Upper lobe of left lung (tissue), 6 donors: ENCODE data around the gene CMTM1. TPM values are rescaled to one million over a fixed set of nuclear protein-coding genes. Genes with fewer than 3 reads are reported as not detected.

Experiments used
- ATAC-seq, 2 donors: fragments of 200-7000 bp; cut with Tn5 transposase; one replicate each; pipeline ENCODE4 v1.9.1; 2022; ENCODE audit warnings: mild to moderate bottlenecking in 2 of 2, moderate library complexity in 2 of 2; ENCODE audit not compliant: low FRiP score in 2 of 2
- DNase-seq, 2 donors: peaks; one replicate each; pipeline ENCODE4 v3.0.0-alpha.2; 2019 to 2020
- H3K27ac ChIP-seq, 4 donors: fragments of 200-600 bp; sonication (generic); one replicate each; pipeline ENCODE4 v1.5.1; 2016 to 2019
- H3K27me3 ChIP-seq, 4 donors: fragments of 200-600 bp; sonication (generic); one replicate each; pipeline ENCODE4 v1.5.1; 2017 to 2019
- H3K36me3 ChIP-seq, 4 donors: fragments of 200-600 bp; sonication (generic); one replicate each; pipeline ENCODE4 v1.5.1; 2016 to 2019
- H3K4me1 ChIP-seq, 4 donors: fragments of 200-600 bp; sonication (generic); one replicate each; pipeline ENCODE4 v1.5.1; 2018 to 2019
- H3K4me3 ChIP-seq, 4 donors: fragments of 200-600 bp; sonication (generic); one replicate each; pipeline ENCODE4 v1.5.1; 2017 to 2019; ENCODE audit warnings: mild to moderate bottlenecking in 2 of 4, moderate library complexity in 1 of 4
- H3K9me3 ChIP-seq, 4 donors: fragments of 200-600 bp; sonication (generic); one replicate each; pipeline ENCODE4 v1.5.1; 2018 to 2019
- CTCF ChIP-seq, 6 experiments: fragments of 450-650 bp in 4 of 6; fragments of 200-600 bp in 2 of 6; sonication (generic) in 2 of 6; IDR thresholded peaks; one replicate each; pipeline ENCODE4 v1.5.1; 2016 to 2019; ENCODE audit warnings: antibody characterized with exemption in 6 of 6
- EP300 ChIP-seq, 4 donors: sonication (generic); formaldehyde crosslinking; IDR thresholded peaks; one replicate each; pipeline ENCODE4 v1.5.1; 2017; ENCODE audit warnings: antibody characterized with exemption in 4 of 4, control low read depth in 2 of 4
- POLR2A ChIP-seq, 4 donors: fragments of 450-650 bp; IDR thresholded peaks; one replicate each; pipeline ENCODE4 v1.5.1; 2016 to 2017; ENCODE audit warnings: antibody characterized with exemption in 4 of 4, mild to moderate bottlenecking in 2 of 4
- POLR2AphosphoS5 ChIP-seq, 2 donors: sonication (generic); formaldehyde crosslinking; IDR thresholded peaks; one replicate each; pipeline ENCODE4 v1.5.1; 2017; ENCODE audit warnings: antibody characterized with exemption in 2 of 2
- WGBS, 2 donors: methylation state at CpG; one replicate each; pipeline ENCODE4 v1.1.5; 2017 to 2018; 5-methylcytosine and 5-hydroxymethylcytosine counted together
- total RNA-seq, 6 donors: library from RNA; depleted of rRNA in 4 of 6; stranded (reverse); fragments of >200 nt in 4 of 6; gene quantifications; one replicate each; pipeline versions ENCODE4 v1.1.0 to v1.2.1, GENCODE V29; 2016 to 2021
- donor health status: DM: no; HTN: no; CAD: no; lungs with moderate emphysema.
- donor health status: DM: no; HTN: yes; CAD: no; lungs with severe emphysema.

The CMTM1 gene
- total RNA-seq, 6 donors from 2014 or later, result 0.61 to 9.5 (median 2.6) TPM; not detected in 2

DNA sequence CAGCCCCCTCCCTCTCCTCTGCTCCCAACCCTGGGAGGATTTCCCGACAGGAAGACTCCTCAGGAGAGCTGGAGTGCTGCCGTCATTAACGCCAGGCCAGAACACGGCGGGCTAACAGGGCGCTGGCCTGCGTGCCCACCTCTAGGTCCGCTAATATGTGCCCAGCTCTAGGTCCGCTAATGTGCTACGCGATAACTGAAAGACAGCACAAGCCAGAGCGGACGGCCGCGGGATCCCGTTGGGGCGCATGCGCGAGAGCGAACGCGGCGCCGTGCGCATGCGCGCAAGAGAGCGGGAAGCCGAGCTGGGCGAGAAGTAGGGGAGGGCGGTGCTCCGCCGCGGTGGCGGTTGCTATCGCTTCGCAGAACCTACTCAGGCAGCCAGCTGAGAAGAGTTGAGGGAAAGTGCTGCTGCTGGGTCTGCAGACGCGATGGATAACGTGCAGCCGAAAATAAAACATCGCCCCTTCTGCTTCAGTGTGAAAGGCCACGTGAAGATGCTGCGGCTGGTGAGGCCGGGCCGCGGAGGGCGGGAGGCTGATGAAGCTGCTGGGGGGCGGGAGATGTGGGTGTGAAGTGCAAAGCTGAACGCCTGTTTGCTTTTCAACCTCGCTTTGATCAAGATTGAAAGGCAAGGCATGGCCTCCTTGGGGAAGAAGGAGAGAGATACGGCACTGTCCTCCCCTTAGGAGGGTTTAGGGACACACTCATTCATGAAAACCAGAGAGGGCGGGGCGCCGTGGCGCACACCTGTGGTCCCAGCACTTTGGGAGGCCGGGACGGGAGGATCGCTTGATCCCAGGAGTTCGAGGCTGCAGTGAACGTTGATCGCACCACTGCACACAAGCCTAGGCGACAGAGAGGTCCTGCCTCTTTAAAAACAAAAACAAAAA lies 13.7 kb upstream of the CMTM1 start, which contains the start of gene CKLF:
TSS of gene CKLF (plus strand) at position 291 of the 892 bp plus-strand sequence. CDS start at position 431, 140 bp downstream.
- TF ChIP-seq EP300 (IDR thresholded peaks at IDR 0.05) (peak in 1 of 4 donors; percentile 24), POLR2AphosphoS5 (IDR thresholded peaks at IDR 0.05) (peak; percentile 92 to 94), CTCF (IDR thresholded peaks at IDR 0.05) (peak in 1 of 6 experiments; percentile 45), POLR2A (IDR thresholded peaks at IDR 0.05) (peak in 3 of 4 donors; percentile 59 to 96 (median 91))
- peak within 1 kb of the TSS; percentile 93 to 98 (median 96) for H3K27ac ChIP-seq
- peak; percentile 93 to 94 for ATAC-seq
- peaks cover 0 to 8% (median 0%) of the 10 kb centered on the region in 4 donors for H3K36me3 ChIP-seq
- 4 to 14% methylated on average over 29 to 63 of the region's 63 CpGs for WGBS, 2 donors
- H3K27me3 ChIP-seq, result no peaks in the 10 kb centered on the region
- peak within 1 kb of the TSS; percentile 56 to 81 (median 65) for H3K4me3 ChIP-seq
- peak; percentile 87 to 99 for DNase-seq
- peaks cover 41 to 64% (median 45%) of the 10 kb centered on the region in 4 donors for H3K4me1 ChIP-seq
- H3K9me3 ChIP-seq, result no peaks in the 10 kb centered on the region

DNA sequence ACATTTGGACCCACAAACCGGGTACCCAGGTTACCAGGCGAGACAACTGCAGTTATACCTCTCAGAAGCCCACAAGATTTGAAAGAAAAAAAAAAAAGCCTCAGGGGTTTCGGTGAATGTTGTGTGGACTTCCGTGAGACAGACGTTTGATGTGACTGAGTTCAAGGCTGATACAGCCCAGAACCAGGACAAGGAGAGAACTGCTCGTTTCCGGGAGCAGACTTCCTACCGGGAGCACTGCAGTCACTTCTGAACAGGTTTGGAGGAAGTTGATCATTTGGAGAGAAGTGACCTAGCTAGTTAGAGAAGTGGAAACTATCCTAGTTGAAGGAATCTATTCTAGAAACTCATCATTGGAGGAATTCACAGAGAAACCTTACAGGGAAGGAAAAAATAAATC lies 13.0 kb upstream of the CMTM1 start:
- ATAC-seq (no peak), DNase-seq (peak in 1 of 2 donors; percentile 47)
- peak overlapping the region; percentile 56 to 81 (median 65) for H3K4me3 ChIP-seq
- peaks cover 0 to 13% (median 0%) of the 10 kb centered on the region in 4 donors for H3K36me3 ChIP-seq
- peaks cover 37 to 60% (median 41%) of the 10 kb centered on the region in 4 donors for H3K4me1 ChIP-seq
- H3K27ac ChIP-seq, result peak overlapping the region; percentile 93 to 98 (median 96)
- 18 to 19% methylated on average over 8 of the region's 8 CpGs for WGBS, 2 donors
- H3K27me3 ChIP-seq, result no peaks in the 10 kb centered on the region
- no peaks in the 10 kb centered on the region for H3K9me3 ChIP-seq
- TF ChIP-seq POLR2AphosphoS5 (IDR thresholded peaks at IDR 0.05) (peak in 1 of 2 donors; percentile 20), EP300 (IDR thresholded peaks at IDR 0.05) (no peak)

DNA sequence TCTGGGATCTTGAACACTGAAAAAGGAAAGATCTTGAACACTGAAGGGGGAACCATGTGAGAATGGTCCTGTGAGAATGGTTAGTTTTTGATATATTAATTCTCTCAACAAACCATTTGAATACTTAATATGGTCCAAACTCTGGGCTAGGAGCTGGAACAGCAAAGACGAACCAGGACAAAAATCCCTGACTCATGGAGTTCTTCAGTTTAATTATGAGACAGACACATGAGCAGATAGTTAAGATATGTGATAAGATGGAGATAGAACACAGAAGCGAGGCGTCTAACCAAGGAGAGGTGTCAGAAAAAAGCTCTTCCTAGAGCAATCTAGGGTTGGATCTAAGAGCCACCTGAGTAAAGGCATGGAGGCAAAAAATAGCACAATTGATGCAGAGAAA lies 12.2 kb upstream of the CMTM1 start:
- Histone ChIP-seq H3K4me1 (peaks cover 29 to 52% (median 33%) of the 10 kb centered on the region in 4 donors), H3K9me3 (no peaks in the 10 kb centered on the region), H3K27ac (peak overlapping the region in 1 of 4 donors; percentile 96), H3K36me3 (peaks cover 0 to 21% (median 2%) of the 10 kb centered on the region in 4 donors), H3K4me3 (peak overlapping the region in 2 of 4 donors; percentile 56 to 68), H3K27me3 (no peaks in the 10 kb centered on the region)
- WGBS, 2 donors, result 83 to 86% methylated on average over 3 of the region's 3 CpGs
- TF ChIP-seq POLR2AphosphoS5 (IDR thresholded peaks at IDR 0.05) (no peak), CTCF (IDR thresholded peaks at IDR 0.05) (no peak), EP300 (IDR thresholded peaks at IDR 0.05) (no peak), POLR2A (IDR thresholded peaks at IDR 0.05) (no peak)
- DNase-seq, result no peak
- ATAC-seq, result no peak

GRCh38 chr16:66554495-66554894 lies 11.7 kb upstream of the CMTM1 start:
- ATAC-seq, result no peak
- no peak for DNase-seq
- Histone ChIP-seq H3K27ac (no peak overlapping the region), H3K4me1 (peaks cover 26 to 49% (median 30%) of the 10 kb centered on the region in 4 donors), H3K27me3 (no peaks in the 10 kb centered on the region), H3K36me3 (peaks cover 0 to 23% (median 5%) of the 10 kb centered on the region in 4 donors), H3K9me3 (no peaks in the 10 kb centered on the region), H3K4me3 (peak overlapping the region in 2 of 4 donors; percentile 56 to 68)
- 88 to 90% methylated on average over 6 of the region's 6 CpGs for WGBS, 2 donors
- TF ChIP-seq POLR2A (IDR thresholded peaks at IDR 0.05), result no peak
- no peak for TF ChIP-seq POLR2AphosphoS5 (IDR thresholded peaks at IDR 0.05)
- no peak for TF ChIP-seq EP300 (IDR thresholded peaks at IDR 0.05)
- no peak for TF ChIP-seq CTCF (IDR thresholded peaks at IDR 0.05)

GRCh38 chr16:66560107-66560506 lies 6.1 kb upstream of the CMTM1 start:
- TF ChIP-seq EP300 (IDR thresholded peaks at IDR 0.05), result no peak
- TF ChIP-seq POLR2A (IDR thresholded peaks at IDR 0.05), result no peak
- TF ChIP-seq CTCF (IDR thresholded peaks at IDR 0.05), result no peak
- TF ChIP-seq POLR2AphosphoS5 (IDR thresholded peaks at IDR 0.05), result no peak
- H3K27ac ChIP-seq, result no peak overlapping the region
- DNase-seq (no peak), ATAC-seq (no peak)
- H3K36me3 ChIP-seq, result peaks cover 0 to 67% (median 8%) of the 10 kb centered on the region in 4 donors
- H3K4me3 ChIP-seq, result no peak overlapping the region
- H3K4me1 ChIP-seq, result peaks cover 0 to 7% (median 1%) of the 10 kb centered on the region in 4 donors
- no peaks in the 10 kb centered on the region for H3K9me3 ChIP-seq
- 83 to 84% methylated on average over 1 of the region's 1 CpG for WGBS, 2 donors
- H3K27me3 ChIP-seq, result no peaks in the 10 kb centered on the region
